Gastroesophageal sphincter (tissue), 4 donors: Measurements from ENCODE around the gene ATP8A1. TPM values are rescaled to one million over a fixed set of nuclear protein-coding genes. Genes with fewer than 3 reads are reported as not detected.
"Not testable (repeated sequence)": the region's sequence is repeated elsewhere in the genome, so short reads cannot be mapped to it uniquely, and the experiment has no call there.

Experiments
- ATAC-seq: fragments of 150-250 bp; one replicate; pipeline ENCODE4 v1.9.1; 2016; ENCODE audit warnings: mild to moderate bottlenecking, moderate library complexity
- H3K27ac ChIP-seq, 4 donors: fragments of 200-600 bp; sonication (generic) in 3 of 4; 1 replicate in 3 of 4; 2 replicates in 1 of 4; pipeline ENCODE4 v1.5.1; 2016 to 2019
- H3K27me3 ChIP-seq: fragments of 200-600 bp; sonication (generic); one replicate; pipeline ENCODE4 v1.5.1; 2019
- H3K36me3 ChIP-seq, 2 donors: fragments of 200-600 bp; sonication (generic); one replicate each; pipeline ENCODE4 v1.5.1; 2019; ENCODE audit warnings: control low read depth in 1 of 2
- H3K4me1 ChIP-seq, 3 donors: fragments of 200-600 bp; sonication (generic); 1 replicate in 2 of 3; 2 replicates in 1 of 3; pipeline ENCODE4 v1.5.1; 2016 to 2019; ENCODE audit warnings: control low read depth in 2 of 3
- H3K4me3 ChIP-seq, 2 donors: fragments of 200-600 bp; sonication (generic); one replicate each; pipeline ENCODE4 v1.5.1; 2019; ENCODE audit warnings: mild to moderate bottlenecking in 1 of 2, moderate library complexity in 1 of 2
- H3K9me3 ChIP-seq, 3 donors: fragments of 200-600 bp; sonication (generic); one replicate each; pipeline ENCODE4 v1.5.1; 2017 to 2019; ENCODE audit warnings: control low read depth in 2 of 3
- CTCF ChIP-seq, 4 experiments: fragments of 200-600 bp in 2 of 4; fragments of 450-650 bp in 2 of 4; sonication (generic) in 1 of 4; IDR thresholded peaks; one replicate each; pipeline ENCODE4 v1.5.1; 2017 to 2019; ENCODE audit warnings: antibody characterized with exemption in 4 of 4, mild to moderate bottlenecking in 2 of 4, moderate library complexity in 2 of 4
- EP300 ChIP-seq: sonication (generic); formaldehyde crosslinking; IDR thresholded peaks from one replicate; pipeline ENCODE4 v1.6.1; 2017; ENCODE audit warnings: antibody characterized with exemption, mild to moderate bottlenecking
- POLR2A ChIP-seq, 2 donors: fragments of 450-650 bp; IDR thresholded peaks; one replicate each; pipeline ENCODE4 v1.6.1; 2017; ENCODE audit warnings: antibody characterized with exemption in 2 of 2, mild to moderate bottlenecking in 2 of 2, moderate library complexity in 1 of 2
- POLR2AphosphoS5 ChIP-seq: sonication (generic); formaldehyde crosslinking; IDR thresholded peaks from one replicate; pipeline ENCODE4 v1.6.1; 2017; ENCODE audit warnings: antibody characterized with exemption
- WGBS, 2 donors: methylation state at CpG; one replicate each; pipeline ENCODE4 v1.1.5; 2018; ENCODE audit warnings: low coverage in 1 of 2; 5-methylcytosine and 5-hydroxymethylcytosine counted together
- total RNA-seq, 4 donors: library from RNA; depleted of rRNA; stranded (reverse); fragments of >200 nt; gene quantifications; one replicate each; pipeline ENCODE4 v1.1.0, GENCODE V29; 2016

ATP8A1 gene
- total RNA-seq, 4 donors from 2014 or later: 5.6 to 21.9 (median 8.9) TPM

- Histone ChIP-seq H3K9me3 (no peaks in the 10 kb centered on the region), H3K4me3 (peak overlapping the region in 1 of 2 donors; percentile 93), H3K36me3 (no peaks in the 10 kb centered on the region), H3K4me1 (peaks cover 0 to 41% (median 11%) of the 10 kb centered on the region in 3 donors), H3K27me3 (no peaks in the 10 kb centered on the region), H3K27ac (peak overlapping the region in 2 of 4 donors; percentile 86 to 87)
- TF ChIP-seq EP300: no peak
- no peak for TF ChIP-seq POLR2A (IDR thresholded peaks at IDR 0.05)
- no peak for TF ChIP-seq CTCF (IDR thresholded peaks at IDR 0.05)
- TF ChIP-seq POLR2AphosphoS5: no peak
- no peak for ATAC-seq
- 75 to 90% methylated on average over 1 of the region's 1 CpG for WGBS, 2 donors
Observed at GRCh38 chr4:42655269-42655637, 1.7 kb downstream of the ATP8A1 start.

GRCh38 chr4:42654631-42655268 lies 2.2 kb downstream of the ATP8A1 start:
- H3K36me3 ChIP-seq: no peaks in the 10 kb centered on the region
- 58 to 89% methylated on average over 2 of the region's 2 CpGs for WGBS, 2 donors
- H3K27ac ChIP-seq: peak overlapping the region in 3 of 4 donors; percentile 36 to 86 (median 45)
- H3K9me3 ChIP-seq: no peaks in the 10 kb centered on the region
- no peak for ATAC-seq
- no peak overlapping the region for H3K4me3 ChIP-seq
- H3K27me3 ChIP-seq: no peaks in the 10 kb centered on the region
- TF ChIP-seq EP300 (no peak), POLR2AphosphoS5 (no peak), CTCF (IDR thresholded peaks at IDR 0.05) (no peak), POLR2A (IDR thresholded peaks at IDR 0.05) (no peak)
- H3K4me1 ChIP-seq: peaks cover 0 to 41% (median 11%) of the 10 kb centered on the region in 3 donors

GRCh38 chr4:42653626-42654560 lies 3.0 kb downstream of the ATP8A1 start:
- no peak for ATAC-seq
- Histone ChIP-seq H3K27ac (peak overlapping the region in 2 of 4 donors; percentile 36 to 86), H3K36me3 (no peaks in the 10 kb centered on the region), H3K27me3 (no peaks in the 10 kb centered on the region), H3K4me3 (no peak overlapping the region), H3K4me1 (peaks cover 0 to 41% (median 11%) of the 10 kb centered on the region in 3 donors), H3K9me3 (no peaks in the 10 kb centered on the region)
- WGBS, 2 donors: 79 to 82% methylated on average over 6 to 8 of the region's 8 CpGs
- no peak for TF ChIP-seq EP300
- no peak for TF ChIP-seq POLR2A (IDR thresholded peaks at IDR 0.05)
- no peak for TF ChIP-seq POLR2AphosphoS5
- no peak for TF ChIP-seq CTCF (IDR thresholded peaks at IDR 0.05)

- not testable (repeated sequence) for H3K4me3 ChIP-seq, H3K36me3 ChIP-seq, H3K9me3 ChIP-seq, H3K27me3 ChIP-seq, H3K27ac ChIP-seq, ATAC-seq
- peaks cover 0 to 30% (median 11%) of the 10 kb centered on the region in 3 donors for H3K4me1 ChIP-seq
- 86 to 89% methylated on average over 8 to 10 of the region's 10 CpGs for WGBS, 2 donors
Observed at GRCh38 chr4:42652529-42653231, 4.2 kb downstream of the ATP8A1 start.

GRCh38 chr4:42649870-42650269 lies 7.0 kb downstream of the ATP8A1 start:
- TF ChIP-seq CTCF (IDR thresholded peaks at IDR 0.05) (no peak), POLR2AphosphoS5 (no peak), EP300 (no peak), POLR2A (IDR thresholded peaks at IDR 0.05) (no peak)
- no peak overlapping the region for H3K27ac ChIP-seq
- no peaks in the 10 kb centered on the region for H3K9me3 ChIP-seq
- no peak overlapping the region for H3K4me3 ChIP-seq
- H3K27me3 ChIP-seq: no peaks in the 10 kb centered on the region
- H3K4me1 ChIP-seq: peaks cover 0 to 16% (median 4%) of the 10 kb centered on the region in 3 donors
- H3K36me3 ChIP-seq: no peaks in the 10 kb centered on the region
- WGBS, 2 donors: 77 to 79% methylated on average over 2 to 4 of the region's 4 CpGs
- ATAC-seq: no peak
